Stromal cell of bone marrow (primary cell): Measurements from ENCODE around the gene DACH1.
"Not testable (repeated sequence)": the region's sequence is repeated elsewhere in the genome, so short reads cannot be mapped to it uniquely, and the experiment has no call there.

Source experiments
- DNase-seq: peaks from one replicate; pipeline ENCODE4 v3.0.0-alpha.2; 2012; ENCODE audit warnings: low read depth

Gene DACH1

DNA sequence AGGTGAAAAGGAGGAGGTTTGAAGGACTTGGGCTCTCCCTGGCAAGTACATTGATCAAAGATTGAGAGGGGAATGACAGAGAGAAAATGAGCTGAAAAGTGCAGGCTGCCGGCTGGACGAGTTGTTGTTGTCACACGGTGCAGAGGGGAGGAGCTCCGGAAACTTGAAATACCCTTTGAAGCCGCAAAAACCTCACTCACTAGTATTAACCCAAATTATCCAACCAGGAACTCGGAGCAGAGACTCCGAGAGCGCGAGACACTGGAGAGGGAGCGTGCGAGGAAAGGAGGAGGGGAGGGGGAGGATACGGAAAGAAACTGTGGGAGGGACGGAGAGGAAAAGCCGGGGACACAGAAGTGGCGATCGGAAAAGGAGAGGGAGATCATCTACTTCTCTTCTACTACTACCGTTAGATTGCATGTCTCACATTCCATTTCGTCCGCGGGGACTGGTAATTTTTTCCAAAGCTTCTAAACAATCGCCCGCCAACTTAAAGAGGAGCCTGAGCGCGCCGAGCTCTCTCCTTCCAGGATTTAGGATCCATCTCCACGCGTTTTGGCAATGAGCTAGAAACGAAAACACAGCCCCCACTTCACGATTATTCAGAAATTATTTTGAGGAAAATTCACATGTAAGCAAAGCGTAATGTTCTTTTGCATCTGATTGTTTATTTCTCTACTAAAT lies at the start of gene DACH1:
Gene DACH1 (minus strand): TSS at position 74 of the 684 bp plus-strand sequence.
- no peak for DNase-seq

DNA sequence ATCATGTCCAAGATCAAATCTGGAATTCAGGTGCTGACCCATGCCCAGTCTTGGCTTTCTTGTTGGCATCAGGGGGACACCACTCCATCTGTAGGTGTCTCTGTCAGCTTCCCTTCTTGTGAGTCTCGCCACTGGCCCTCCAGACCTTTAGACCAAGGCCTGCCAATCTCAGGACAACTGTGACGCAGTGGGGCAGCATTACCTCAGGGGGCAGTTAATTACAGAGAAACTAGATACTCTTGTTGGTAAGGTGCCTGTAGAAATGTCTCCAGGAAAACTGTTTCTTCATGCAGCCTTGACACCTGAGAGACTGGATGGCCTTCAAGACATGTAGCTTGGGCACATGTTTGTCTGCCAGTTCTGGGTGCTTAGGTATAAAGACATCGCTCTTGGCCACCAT lies 46.7 kb upstream of the DACH1 start:
- no peak for DNase-seq

DNA sequence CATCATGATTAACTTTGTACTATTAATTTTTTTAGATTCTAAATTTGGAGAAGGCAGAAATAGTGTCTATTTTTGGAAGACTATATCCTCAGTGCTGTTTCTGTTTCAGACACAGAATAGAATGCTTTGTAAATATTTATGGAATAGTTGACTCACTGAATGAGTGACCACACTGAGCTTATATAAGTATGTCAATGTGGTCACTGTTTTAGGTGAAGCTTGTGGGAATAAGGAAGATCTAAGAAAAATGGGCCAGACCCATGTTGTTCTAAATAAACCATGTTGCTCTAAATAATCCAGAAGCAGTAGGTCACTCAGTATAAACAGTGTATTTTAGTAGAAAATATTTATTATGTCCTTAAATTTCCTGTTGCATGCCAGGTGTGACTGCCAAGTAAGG lies 45.5 kb upstream of the DACH1 start:
- no peak for DNase-seq

DNA sequence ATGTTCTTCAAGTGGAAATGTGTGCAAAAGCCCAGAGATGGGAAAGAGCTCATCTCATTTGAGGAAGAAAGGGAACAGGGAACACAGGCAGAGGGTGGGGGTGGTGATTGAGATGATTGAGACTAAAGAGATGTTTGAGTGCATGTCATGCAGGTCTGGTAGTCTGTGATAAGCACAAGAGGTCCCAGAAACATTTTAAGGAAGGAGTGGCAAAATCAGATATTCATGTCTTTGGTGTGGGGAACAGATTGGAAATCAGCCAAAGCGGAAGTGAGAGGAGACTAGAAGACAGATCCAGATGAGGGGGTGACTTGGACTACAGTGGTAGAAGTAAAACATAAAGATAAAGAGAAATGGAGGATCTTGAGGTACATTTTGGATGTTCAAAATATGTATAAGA lies 39.4 kb upstream of the DACH1 start:
- DNase-seq = no peak

DNA sequence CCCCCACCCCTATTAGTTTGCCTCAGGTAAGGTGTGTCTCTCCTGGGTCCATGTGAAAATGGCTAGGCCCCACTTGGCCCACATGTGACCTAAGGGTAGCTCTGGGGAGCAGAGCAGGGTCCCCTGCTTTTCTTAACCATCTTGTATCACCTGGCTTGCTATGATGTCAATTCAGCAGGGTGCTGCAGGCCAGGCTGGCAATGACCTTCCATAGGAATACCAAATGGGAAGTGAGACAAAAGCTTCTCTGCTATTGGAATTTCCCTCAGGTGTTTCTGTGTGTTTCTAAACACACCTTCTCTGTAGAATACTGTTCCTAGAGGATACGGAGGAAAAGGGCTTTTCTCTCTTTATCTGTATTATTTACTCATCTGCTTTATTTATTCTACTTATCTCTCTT lies 35.7 kb upstream of the DACH1 start:
- no peak for DNase-seq

DNA sequence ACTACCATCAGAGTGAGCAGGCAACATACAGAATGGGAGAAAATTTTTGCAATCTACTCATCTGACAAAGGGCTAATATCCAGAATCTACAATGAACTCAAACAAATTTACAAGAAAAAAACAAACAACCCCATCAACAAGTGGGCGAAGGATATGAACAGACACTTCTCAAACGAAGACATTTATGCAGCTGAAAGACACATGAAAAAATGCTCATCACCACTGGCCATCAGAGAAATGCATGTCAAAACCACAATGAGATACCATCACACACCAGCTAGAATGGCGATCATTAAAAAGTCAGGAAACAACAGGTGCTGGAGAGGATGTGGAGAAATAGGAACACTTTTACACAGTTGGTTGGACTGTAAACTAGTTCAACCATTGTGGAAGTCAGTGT lies 26.5 kb upstream of the DACH1 start:
- not testable (repeated sequence) for DNase-seq

DNA sequence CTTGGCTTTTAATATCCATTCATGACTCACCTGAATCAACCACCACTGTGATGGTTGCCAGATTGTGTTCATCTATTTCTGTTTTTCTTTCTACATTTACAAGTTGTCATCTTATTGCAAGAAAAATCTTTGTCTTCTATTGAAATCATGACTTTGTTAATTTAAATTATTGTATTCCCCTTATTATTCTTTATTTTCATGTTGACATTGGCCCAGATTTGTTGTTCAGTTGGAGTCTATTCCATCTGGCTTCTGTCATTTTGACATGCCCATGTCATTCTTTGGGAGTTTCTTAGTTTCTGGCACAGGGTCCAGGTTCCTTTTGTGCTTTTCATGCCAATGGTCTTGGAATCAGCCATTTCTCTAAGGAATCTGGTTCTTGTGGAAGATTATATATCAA lies 19.9 kb upstream of the DACH1 start:
- no peak for DNase-seq

DNA sequence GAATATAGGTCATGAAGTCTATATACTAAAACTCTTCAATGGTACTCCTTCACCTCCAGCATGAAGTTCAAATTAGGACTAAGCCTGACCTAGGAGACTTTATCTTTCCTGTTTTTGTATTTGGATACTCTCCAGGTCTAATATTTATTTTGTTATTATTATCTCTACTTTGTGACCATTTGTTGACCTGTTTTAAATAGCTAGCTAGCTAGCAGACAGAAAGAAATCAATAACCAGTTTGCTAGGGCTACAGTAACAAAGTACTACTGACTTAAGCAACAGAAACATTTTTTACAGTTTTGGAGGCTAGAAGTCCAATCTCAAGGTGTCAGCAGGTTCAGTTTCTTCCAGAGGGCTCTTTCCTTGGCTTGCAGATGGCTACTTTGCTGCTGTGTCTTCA lies 15.1 kb upstream of the DACH1 start:
- no peak for DNase-seq

DNA sequence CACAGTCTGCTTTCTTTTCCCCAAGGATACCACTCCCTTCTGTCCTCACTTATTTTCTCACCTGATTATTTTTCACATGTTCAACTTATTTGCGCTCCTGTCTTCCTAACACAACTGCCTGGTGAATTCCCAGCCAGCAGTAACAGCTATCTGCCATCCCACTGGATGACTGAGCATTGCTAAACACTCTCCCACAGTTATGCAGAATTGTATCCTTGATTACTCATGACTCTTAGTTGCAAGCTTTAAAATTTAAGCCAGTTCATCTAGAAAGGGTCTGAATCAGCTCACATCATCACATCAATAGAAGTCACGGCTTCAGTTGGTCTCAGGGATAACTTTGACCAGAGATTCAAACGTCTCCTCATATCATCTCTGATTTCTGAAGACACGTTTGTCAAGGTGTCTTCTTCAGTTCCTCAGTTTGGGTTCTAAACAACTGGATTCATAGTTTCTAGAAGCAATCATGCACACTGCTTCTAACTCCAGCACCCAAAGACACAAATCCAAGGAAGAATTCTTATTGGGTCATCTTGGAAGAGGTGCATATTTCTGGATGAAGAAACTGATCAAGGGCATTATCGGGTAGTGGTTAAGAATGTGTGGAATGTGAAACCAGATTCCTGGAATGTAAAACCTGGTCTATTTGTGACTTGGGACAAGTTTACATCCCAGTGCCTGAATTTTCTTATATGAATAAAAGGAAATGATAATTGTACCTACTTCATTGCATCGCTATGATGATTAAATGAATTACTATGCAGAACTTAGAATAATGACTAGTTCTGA lies 13.9 kb upstream of the DACH1 start:
- DNase-seq = no peak

DNA sequence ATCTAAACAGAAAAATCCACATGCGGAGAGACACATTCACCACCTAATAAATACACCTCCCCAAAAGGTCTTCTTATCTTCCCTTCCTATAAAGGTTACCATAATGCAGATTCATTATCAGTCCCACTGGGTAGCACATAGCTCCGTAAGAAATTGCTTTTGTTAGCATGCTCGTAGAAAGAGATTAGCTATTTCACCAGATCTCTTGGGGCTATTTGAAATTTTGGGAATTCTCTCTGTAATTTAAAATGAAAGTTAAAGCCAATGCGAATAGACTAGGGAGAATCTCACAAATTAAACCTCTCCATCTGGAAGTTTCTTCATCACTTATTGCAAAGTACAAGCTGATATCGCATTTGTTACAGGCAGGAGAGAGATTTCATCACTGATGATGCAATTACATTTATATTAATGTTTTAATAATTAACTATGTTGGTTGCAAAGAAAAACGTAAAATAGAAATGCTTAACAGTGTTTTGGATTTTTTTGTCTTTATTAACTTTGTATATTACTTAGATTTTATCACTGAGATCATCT lies 12.9 kb upstream of the DACH1 start:
- no peak for DNase-seq

DNA sequence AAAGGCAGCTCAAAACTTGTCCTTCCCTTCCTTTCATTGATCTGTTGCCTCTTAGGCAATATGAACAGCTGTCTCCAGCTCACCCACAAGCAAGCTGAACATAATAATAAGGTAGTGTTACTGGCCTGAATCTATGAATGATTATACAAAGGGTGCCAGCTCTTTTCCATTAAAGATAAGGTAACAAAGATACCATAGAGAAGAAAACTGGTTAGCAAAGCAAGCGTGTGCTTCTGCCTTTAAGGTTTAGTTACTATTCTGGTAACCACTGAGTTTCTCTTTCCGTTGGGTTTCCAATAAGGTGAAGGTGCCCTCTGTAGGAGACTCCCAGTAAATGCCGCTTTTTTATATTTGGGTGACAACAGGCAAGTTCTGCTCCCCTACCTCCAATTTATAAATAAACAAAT lies 12.1 kb upstream of the DACH1 start:
- no peak for DNase-seq

DNA sequence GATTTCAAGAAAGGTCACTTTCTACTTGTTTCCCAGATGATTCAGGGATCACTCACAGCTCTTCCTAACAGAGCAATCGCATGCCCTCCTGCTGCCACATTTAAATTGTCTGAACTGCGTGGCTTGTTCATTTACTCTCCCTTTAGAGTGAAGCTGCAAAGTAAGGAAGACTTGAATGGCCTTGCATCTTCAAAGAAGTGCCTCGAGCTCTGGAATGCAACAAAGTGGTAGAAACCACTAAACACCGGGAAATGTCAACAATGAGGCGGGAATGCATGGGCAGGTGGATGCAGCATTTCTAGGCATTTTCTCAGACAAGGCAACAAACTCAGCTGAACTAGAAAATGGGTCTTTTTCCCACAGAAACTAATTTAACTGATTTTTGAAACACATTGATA lies 10.3 kb upstream of the DACH1 start:
- no peak for DNase-seq

DNA sequence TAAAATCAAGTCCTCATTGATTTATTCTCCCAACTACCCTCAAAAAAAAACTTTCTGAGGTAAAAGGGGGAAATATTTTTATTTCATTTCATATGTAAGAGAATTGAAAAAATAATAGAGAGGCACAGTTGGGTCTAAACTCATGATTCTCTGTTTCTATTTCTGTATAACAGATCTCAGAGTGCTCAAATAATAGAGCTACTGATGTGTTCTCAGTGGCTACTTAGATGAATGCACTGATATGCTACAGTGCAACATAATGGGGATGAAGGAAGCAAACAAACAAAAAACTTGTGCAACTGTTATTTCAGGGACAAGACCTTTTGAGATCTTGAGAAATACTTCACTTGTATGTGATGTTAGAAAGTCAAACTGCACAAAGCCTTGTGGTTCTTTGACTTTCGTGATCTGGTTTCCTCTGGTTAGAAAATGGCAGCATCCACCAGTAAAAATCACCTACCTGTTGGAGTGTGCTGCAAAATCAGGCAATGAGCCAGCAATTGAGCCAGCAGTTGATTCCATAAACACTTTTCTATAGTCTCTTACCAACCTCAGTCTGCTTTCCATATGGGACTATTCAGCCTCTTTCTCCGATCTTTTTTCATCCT lies 9.7 kb upstream of the DACH1 start:
- no peak for DNase-seq

DNA sequence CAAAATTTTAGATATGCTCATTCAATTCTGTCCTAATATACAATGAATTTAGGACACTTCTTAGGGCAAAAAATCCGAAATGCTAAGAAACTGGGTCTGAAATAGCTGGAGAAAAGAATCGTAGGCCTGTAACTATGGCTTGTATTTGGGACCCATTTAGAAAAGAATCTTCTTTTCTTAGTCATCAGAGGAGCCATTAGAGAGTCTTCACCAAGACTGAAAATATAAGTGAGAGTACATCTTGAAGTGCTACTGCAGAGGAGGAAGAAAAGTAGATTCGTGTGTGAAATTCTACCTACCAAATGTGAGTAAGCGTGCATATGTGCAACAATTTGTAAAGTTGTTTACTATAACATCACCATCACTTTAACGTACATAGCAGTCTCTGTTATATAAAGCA lies 8.8 kb upstream of the DACH1 start:
- no peak for DNase-seq

DNA sequence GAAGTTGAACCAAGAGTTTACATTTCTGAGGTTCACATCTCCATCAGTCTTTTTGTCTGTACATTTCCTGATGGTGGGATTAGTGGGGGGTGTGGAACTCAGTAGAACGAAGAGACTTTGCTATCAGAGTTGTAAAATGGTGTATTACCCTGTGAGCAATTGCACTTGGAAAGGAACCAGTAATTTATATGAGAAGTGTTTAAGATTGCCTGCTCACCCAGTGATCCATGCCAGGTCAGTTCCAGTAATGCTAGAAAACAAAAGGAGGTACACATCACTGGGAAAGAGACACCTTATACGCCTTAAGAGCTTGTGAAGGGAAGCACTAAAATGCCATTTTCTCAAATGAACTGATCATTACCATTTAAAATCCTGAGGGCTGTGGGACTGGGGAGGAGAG lies 7.5 kb upstream of the DACH1 start:
- no peak for DNase-seq

DNA sequence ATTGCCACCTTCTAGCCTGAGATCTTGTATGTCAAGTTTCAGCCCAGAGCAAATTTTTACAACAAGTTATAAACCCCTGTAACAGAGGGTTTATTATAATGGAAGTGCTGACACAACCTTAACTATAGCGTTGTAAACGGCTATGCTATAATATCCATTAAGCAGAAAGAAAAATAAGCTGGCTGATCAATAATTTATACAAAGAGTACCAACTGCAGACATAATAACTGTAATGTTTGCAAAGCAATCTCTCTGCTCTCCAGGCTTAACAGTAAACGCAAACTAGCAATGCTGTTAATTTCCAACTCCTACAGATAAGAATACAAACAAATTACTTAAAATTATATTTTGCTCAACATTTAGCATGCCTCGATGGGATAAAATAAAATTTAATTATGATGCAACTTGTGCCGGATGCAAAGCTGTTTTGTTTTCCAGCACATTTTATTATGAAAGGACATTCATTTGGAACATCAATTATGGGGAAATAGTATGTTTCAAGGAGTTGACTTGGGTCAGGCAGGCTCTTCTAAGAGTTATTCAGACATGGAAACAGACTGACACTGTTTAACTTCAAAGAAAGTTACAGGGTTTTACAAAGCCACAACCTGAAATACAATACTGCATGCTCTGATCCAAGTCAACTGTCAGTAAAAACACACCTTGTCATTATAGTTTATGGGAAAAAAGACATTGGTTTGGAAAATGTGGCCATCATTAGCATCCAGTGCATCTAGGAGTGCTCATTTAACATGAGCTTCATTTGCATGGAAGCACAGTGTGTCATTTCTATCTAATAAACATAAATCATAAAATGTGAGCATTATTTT lies 6.6 kb upstream of the DACH1 start:
- DNase-seq = no peak

DNA sequence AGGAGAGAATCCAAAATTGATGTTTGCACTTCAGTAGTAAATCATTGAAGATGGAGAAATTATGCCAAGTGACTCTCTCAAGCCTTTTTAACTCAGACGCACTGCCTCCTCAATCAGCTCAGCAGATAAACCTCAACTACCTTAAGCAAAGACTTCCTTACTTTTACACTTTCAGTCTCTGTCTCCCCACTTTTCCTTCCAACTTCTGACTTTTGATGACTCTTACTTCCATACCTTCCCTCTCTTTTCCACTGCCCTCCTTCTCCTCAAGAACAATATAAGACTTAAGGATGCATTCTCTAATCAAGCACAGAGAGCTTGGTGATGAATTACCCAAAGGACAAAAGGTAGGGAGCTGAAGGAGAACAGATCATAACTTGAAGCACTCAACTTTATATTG lies 4.8 kb upstream of the DACH1 start:
- no peak for DNase-seq

DNA sequence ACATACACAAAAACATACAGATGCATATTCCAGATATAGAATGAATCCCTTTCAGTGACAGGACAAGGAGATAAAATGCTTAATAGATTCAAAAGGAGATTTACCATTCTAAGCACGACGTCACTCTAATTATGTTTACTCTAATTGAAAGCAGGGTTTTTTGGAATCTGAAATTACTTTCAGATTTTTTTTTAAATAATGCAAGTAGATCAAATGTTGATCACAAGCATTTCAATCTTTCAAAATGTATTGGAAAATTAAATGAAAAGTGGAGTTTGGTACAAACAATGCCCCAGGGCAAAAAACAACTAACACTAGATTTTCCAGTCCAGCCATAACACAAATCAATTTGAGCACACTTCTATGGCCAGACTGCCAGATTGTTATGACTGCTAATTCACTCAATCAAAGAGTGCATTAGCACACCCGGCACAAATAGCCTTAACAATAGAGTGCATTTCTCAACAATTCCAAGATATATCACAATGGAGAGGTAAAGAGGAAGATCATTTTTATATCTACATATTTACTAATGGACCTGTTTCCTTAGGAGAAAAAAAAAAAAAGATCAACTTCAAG lies 4.3 kb upstream of the DACH1 start:
- DNase-seq = no peak

DNA sequence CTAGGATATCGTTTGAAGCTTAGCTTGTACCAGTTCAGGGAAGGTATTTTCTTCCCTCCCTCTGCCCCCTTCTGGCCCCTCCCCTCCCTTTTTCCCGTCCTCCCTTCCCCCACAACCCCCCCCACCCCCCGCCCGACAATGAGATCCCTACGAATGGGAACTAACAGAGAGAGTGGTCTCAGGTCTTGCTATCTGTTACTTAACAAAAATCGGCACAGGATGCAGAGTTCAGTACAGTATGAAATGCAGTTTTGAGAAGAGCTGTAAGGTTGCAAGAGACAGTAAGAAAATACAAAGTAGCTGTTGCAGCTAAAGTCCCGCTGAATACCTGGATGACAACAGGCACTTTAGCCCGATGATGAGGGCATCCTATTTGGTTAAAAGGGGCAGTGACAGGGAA lies 3.1 kb upstream of the DACH1 start:
- DNase-seq = no peak

DNA sequence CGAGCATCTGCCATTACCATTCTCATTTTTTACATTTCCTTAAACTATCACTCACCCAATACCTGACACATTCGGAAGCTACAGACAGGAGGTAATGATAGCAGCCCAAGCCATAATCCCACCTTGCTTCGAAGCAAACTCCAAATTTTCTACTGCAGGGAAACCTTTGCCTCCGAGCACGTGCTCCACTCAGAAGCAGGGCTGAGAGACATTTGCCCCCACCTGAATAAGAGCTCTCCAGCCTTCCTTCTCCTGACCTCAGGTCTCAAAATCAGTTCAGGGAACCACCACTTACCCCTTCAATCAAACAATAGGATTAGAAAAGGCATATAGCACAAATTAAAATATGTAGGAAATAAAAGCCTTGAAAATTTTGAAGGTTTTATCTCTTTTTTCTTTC lies 2.3 kb upstream of the DACH1 start:
- DNase-seq = no peak

DNA sequence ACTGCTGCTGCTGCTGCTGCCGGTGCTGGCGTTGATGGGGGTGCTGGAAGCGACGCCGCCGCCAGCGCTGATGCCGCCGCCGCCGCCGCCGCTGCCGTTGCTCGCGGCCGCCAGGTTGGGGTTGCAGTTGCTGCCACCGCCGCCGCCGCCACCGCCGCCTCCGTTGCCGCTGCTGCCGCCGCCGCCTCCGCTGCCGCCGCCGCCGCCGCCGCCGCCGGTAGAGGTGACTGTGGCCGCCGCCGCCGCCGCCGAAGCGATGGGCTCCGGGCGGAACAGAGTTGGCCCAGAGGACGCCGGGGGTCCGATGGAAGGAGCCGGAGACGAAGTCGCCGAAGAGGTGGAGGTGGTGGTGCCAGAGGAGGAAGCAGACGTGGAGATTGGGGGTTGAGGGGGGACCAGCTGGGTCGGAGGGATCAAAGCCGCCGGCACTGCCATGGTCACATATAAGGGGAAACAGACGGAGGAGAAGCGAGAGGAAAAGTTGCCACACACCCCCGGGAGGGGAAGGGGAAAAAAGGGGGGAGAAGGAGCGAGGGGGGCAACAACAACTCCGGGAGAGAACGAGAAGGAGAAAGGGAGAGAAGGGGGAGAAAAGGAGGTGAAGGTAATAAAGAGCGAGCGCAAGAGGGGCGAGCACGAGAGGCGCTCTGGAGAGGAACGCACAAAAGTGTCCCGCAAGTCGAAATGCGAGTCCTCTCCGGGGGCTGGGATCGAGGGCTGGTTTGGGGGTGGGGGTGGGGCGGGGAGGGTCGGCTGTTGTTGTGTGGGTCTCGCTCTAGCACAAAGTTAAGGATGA lies 471 bp downstream of the DACH1 start:
- no peak for DNase-seq
